Small intestine (tissue), 7 donors: ENCODE measurements around the gene MEGF11. TPM values are rescaled to one million over a fixed set of nuclear protein-coding genes. Genes with fewer than 3 reads are reported as not detected.

Experiments used
- DNase-seq, 2 donors: peaks; one replicate each; pipeline versions ENCODE4 v3.0.0 to v3.0.0-alpha.2; 2013
- FAIRE-seq: peaks from 2 replicates; lab custom pipeline; 2012; peaks lifted over from hg19 to GRCh38; lab: Jason Lieb, UNC
- H3K27ac ChIP-seq, 3 donors: one replicate each; pipeline ENCODE4 v1.5.1; 2013; ENCODE audit warnings: low read length in 2 of 3, mild to moderate bottlenecking in 2 of 3, control low read depth in 1 of 3, inconsistent platforms in 1 of 3, low read depth in 1 of 3, moderate library complexity in 1 of 3
- H3K27me3 ChIP-seq, 3 donors: one replicate each; pipeline ENCODE4 v1.6.1; 2013; ENCODE audit warnings: low read length in 3 of 3, inconsistent platforms in 1 of 3; ENCODE audit not compliant: control insufficient read depth in 3 of 3, insufficient read depth in 3 of 3
- H3K36me3 ChIP-seq, 3 donors: one replicate each; pipeline ENCODE4 v1.6.1; 2013; ENCODE audit warnings: low read length in 3 of 3, inconsistent platforms in 1 of 3, low read depth in 1 of 3, mild to moderate bottlenecking in 1 of 3, moderate library complexity in 1 of 3; ENCODE audit not compliant: control insufficient read depth in 3 of 3, insufficient read depth in 2 of 3
- H3K4me1 ChIP-seq, 3 donors: one replicate each; pipeline ENCODE4 v1.6.1; 2013; ENCODE audit warnings: low read length in 2 of 3, inconsistent platforms in 1 of 3, low read depth in 1 of 3, mild to moderate bottlenecking in 1 of 3, moderate library complexity in 1 of 3; ENCODE audit not compliant: control insufficient read depth in 3 of 3, insufficient read depth in 2 of 3
- H3K4me3 ChIP-seq, 3 donors: one replicate each; pipeline ENCODE4 v1.5.1; 2013; ENCODE audit warnings: low read length in 3 of 3, control low read depth in 1 of 3, inconsistent platforms in 1 of 3, low read depth in 1 of 3, mild to moderate bottlenecking in 1 of 3, moderate library complexity in 1 of 3
- H3K9me3 ChIP-seq, 2 donors: one replicate each; pipeline ENCODE4 v1.6.1; 2013; ENCODE audit warnings: low read depth in 1 of 2, low read length in 1 of 2; ENCODE audit not compliant: control insufficient read depth in 2 of 2, insufficient read depth in 1 of 2
- WGBS, 3 donors: extraction: QIAGEN DNeasy Blood & Tissue Kit; methylation state at CpG; one replicate each; pipeline ENCODE4 v1.1.7; 2013; 5-methylcytosine and 5-hydroxymethylcytosine counted together
- polyA plus RNA-seq, 4 donors: library from polyadenylated mRNA; stranded (reverse) in 3 of 4; unstranded in 1 of 4; fragments of 200-250 nt in 3 of 4; fragments of 120-200 nt in 1 of 4; gene quantifications; one replicate each; pipeline versions ENCODE4 v1.2.1 to v1.2.3, GENCODE V29; 2013
- donor health status: healthy with polysubstance abuse.
- donor health status: control.
- donor health status: control.
- donor health status: Bipolar disorder and iron deficiency.
- donor health status: healthy.

The MEGF11 gene
- polyA plus RNA-seq, 4 donors: 0.24 to 0.41 TPM; not detected in 2

DNA sequence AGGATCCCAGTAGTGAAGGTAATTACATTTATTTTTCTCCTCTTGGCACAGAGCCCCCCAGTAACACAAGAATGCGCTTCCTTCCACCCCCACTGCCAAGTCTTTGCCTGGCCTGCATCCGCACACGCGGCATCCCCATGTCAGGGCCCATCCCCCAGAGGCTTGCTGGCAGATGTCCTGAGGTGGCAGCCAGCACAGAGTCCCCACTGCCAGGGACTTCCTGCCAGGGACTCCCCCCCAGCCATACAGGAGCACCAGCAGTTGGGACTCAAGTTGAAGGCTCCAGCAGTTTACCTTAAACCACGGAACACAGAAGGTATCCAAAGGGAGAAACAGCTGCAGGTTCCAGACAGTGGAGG, 41.0 kb downstream of the MEGF11 start:
- FAIRE-seq: no peak
- Histone ChIP-seq H3K9me3 (no peaks in the 10 kb centered on the region), H3K36me3 (no peaks in the 10 kb centered on the region), H3K4me3 (no peak overlapping the region), H3K27ac (no peak overlapping the region), H3K4me1 (no peaks in the 10 kb centered on the region), H3K27me3 (peaks cover 0 to 5% (median 0%) of the 10 kb centered on the region in 3 donors)
- DNase-seq: no peak
- 71 to 97% (median 90%) methylated on average over 5 of the region's 5 CpGs for WGBS, 3 donors

DNA sequence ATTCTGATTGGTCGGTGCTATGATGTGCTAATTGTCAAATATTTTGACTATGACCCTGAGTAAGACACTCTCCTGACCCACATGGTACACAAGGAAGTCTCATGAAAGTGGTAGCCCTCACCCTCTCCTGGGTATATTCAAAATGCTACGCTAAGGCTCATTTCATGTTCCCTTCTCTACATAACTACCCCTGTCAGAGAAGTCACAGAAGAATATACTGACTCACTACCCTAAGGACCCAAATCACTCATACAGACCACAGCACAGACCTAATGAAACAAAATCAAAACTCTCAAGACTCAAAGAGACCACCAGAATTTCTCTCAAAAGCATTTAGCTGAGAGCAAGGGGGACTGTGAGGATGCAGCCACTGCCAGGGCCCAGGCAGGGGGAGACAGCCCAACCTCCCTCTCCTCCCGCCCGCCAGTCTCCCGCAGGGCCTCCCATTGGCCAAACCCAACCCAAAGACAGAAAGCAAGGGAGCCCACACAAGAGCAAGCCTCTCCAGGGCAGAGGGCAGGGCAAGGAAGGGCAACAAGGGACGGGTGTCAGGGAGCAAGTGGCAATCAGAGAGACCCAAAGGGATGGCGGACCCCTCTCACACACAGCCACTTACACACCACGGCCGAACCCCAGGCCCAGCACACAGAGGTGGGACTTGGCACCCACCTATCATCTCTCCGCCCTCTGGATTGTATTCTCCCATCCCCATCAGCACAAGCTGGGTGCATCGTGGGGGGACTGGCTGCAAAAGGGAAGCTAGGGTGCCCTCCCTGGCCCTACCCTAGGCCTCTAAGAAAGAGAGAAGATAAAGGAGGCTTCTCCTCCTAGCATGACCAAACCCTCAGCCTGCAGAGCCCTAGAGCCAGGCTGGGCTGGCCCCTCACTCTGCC, 41.6 kb downstream of the MEGF11 start:
- H3K27ac ChIP-seq: no peak overlapping the region
- FAIRE-seq (no peak), DNase-seq (no peak)
- WGBS, 3 donors: 76 to 87% (median 78%) methylated on average over 10 to 11 of the region's 11 CpGs
- H3K4me1 ChIP-seq: no peaks in the 10 kb centered on the region
- peaks cover 0 to 5% (median 0%) of the 10 kb centered on the region in 3 donors for H3K27me3 ChIP-seq
- no peaks in the 10 kb centered on the region for H3K36me3 ChIP-seq
- no peaks in the 10 kb centered on the region for H3K9me3 ChIP-seq
- no peak overlapping the region for H3K4me3 ChIP-seq

DNA sequence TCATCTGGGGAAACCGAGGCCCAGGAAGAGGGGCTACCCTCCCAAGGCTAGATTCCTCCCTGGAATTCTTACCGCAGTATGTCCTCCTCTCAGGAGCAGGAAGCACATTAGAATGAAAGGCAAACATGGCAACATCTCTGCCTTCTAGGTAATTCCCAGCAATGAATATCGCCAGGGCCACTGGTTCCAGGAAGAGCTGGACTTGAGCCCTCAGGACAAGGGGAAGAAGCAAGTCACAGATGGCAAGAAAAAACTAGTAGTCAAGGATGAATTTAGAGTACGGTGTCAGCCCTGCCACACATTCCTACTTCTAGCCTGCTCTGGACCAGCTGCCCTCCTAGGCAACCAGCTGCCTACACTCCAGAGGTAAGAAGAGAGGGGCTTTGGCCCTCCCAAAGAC, 42.9 kb downstream of the MEGF11 start:
- Histone ChIP-seq H3K4me3 (no peak overlapping the region), H3K36me3 (no peaks in the 10 kb centered on the region), H3K27me3 (no peaks in the 10 kb centered on the region), H3K4me1 (no peaks in the 10 kb centered on the region), H3K9me3 (no peaks in the 10 kb centered on the region), H3K27ac (no peak overlapping the region)
- 86 to 93% (median 89%) methylated on average over 4 of the region's 4 CpGs for WGBS, 3 donors
- FAIRE-seq (no peak), DNase-seq (no peak)

DNA sequence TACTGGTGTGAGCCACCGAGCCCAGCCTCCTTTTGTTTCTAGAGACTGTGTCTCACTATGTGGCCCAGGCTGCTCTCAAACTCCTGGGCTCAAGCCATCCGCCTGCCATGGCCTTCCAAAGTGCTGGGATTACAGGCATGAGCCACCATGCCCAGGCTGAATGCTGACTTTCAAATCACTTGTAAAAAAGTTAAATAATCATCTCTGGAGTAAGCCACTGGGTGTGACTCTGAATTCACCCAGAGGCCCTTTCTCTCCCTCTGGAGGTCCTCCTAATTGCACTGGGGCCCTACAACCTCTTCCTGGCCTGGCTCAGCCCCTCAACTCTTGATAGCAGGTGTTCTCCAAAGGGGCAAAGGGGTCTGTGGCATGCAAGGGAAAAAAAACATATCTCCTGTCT, 54.8 kb downstream of the MEGF11 start:
- no peaks in the 10 kb centered on the region for H3K27me3 ChIP-seq
- DNase-seq (no peak), FAIRE-seq (no peak)
- no peaks in the 10 kb centered on the region for H3K4me1 ChIP-seq
- WGBS, 3 donors: 79 to 89% (median 88%) methylated on average over 2 of the region's 2 CpGs
- H3K27ac ChIP-seq: no peak overlapping the region
- H3K4me3 ChIP-seq: no peak overlapping the region
- no peaks in the 10 kb centered on the region for H3K36me3 ChIP-seq
- no peaks in the 10 kb centered on the region for H3K9me3 ChIP-seq

DNA sequence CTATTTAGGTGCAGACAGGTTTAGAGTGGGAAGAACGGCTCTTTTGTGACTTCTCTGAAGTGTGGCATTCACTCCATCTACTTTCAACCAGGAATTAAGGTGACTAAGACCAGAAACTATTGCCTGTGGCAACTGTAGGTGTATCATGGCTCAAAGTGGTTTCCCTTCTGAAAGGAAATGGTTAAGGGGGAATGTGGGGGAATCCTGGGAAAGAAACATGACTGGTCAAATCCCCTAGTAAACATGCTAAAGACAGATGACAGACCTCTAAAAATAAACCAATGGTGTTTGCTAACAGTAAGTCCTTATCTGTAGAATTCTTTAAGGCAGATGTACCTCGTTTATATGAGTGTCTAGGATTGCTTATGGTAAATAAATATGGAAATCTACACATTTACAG, 56.9 kb downstream of the MEGF11 start:
- 20 to 30% (median 25%) methylated on average over 2 of the region's 2 CpGs for WGBS, 3 donors
- Histone ChIP-seq H3K4me1 (no peaks in the 10 kb centered on the region), H3K27me3 (no peaks in the 10 kb centered on the region), H3K27ac (no peak overlapping the region), H3K9me3 (no peaks in the 10 kb centered on the region), H3K4me3 (no peak overlapping the region), H3K36me3 (no peaks in the 10 kb centered on the region)
- DNase-seq (no peak), FAIRE-seq (no peak)

DNA sequence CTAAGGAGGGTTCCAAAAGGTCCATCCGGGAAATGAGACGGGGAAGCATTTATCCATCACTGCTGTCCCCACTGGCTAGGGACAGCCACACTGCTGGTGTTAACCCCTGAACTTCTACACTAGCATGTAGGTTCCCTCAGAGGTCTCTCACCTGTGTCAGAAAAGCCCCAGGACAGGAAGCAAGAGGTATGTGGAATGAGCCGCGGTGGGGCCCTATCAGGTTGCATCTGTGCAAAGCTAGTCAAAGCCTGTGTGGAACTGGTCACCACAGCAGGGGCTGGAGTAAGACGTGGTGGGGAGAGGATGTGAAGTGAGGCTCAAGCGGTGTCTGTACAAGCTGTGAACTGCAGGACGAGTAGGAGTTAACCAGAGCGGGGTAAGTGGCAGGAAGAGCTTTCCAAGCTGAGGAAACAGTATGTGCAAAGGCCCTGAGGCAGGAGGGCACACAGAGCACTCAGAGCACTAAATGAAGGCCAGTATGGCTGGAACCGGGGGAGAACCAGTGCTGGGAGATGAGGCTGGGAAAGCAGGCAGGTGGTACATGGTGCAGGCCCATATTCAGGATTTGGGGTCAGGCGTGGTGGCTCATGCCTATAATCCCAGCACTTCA, 57.8 kb downstream of the MEGF11 start:
- H3K4me3 ChIP-seq: no peak overlapping the region
- 82 to 89% (median 85%) methylated on average over 10 of the region's 10 CpGs for WGBS, 3 donors
- peaks cover 0 to 5% (median 0%) of the 10 kb centered on the region in 3 donors for H3K27me3 ChIP-seq
- H3K27ac ChIP-seq: no peak overlapping the region
- no peaks in the 10 kb centered on the region for H3K4me1 ChIP-seq
- no peaks in the 10 kb centered on the region for H3K36me3 ChIP-seq
- DNase-seq: no peak
- H3K9me3 ChIP-seq: no peaks in the 10 kb centered on the region
- no peak for FAIRE-seq

DNA sequence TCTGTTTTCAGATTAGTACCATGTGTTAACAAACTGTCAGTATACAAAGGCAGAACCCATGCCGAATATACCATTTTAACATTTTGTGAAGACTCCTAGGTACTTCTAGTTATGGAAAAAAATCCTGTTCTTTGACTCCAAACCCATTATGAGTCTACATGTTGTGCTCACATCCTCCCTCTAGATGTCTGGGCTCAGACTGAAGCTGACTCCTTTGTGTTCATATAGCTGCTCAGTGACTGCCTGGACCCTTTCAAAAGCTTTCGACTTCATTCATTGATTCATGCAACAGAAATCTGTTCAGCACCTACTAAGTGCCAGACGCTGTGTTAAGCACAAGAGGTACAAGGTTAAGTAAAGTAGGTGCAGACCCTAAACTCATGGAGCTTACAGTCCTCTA, 60.5 kb downstream of the MEGF11 start:
- WGBS, 3 donors: 91% methylated on average over 3 of the region's 3 CpGs
- H3K9me3 ChIP-seq: no peaks in the 10 kb centered on the region
- H3K27ac ChIP-seq: no peak overlapping the region
- H3K27me3 ChIP-seq: peaks cover 0 to 5% (median 0%) of the 10 kb centered on the region in 3 donors
- H3K4me3 ChIP-seq: no peak overlapping the region
- DNase-seq (no peak), FAIRE-seq (no peak)
- H3K36me3 ChIP-seq: no peaks in the 10 kb centered on the region
- no peaks in the 10 kb centered on the region for H3K4me1 ChIP-seq

DNA sequence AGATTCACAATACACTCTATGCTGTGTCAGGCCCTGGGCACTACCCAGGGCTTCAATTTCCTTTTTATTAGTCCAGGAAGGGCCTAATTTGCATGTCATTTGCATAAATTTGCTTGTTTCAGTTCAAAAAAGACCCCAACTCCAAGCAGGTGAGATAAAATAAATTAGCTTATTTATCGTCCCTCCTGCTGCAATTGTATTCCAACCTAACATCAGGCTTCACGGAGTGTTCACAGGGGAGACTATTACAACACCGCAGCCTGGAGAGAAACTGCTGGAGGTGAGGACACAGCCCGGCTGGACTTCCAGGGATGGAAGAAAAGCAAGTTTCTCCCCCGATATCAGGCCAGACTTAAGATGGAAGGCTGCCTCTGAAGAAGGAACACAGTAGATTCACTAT, 62.8 kb downstream of the MEGF11 start:
- whole genome bisulfite sequencing, 3 donors: 75 to 83% (median 79%) methylated on average over 5 of the region's 5 CpGs
- H3K36me3 ChIP-seq: no peaks in the 10 kb centered on the region
- H3K4me3 ChIP-seq: no peak overlapping the region
- no peaks in the 10 kb centered on the region for H3K9me3 ChIP-seq
- DNase-seq (no peak), FAIRE-seq (no peak)
- H3K4me1 ChIP-seq: no peaks in the 10 kb centered on the region
- no peak overlapping the region for H3K27ac ChIP-seq
- peaks cover 0 to 8% (median 0%) of the 10 kb centered on the region in 3 donors for H3K27me3 ChIP-seq
